GM18907 (cell line): ENCODE results near the gene GATD1.
A peak's percentile ranks its signal among the peaks of the same experiment; 100 is the strongest.

Experiments used
- ATAC-seq: cut with Tn5 transposase; IDR thresholded peaks from one replicate; pipeline ENCODE4 v1.9.1; 2021; ENCODE audit warnings: mild to moderate bottlenecking, moderate library complexity; ENCODE audit not compliant: unreplicated experiment

The GATD1 gene

GRCh38 chr11:782264-783174, 5.2 kb upstream of the GATD1 start:
- ATAC-seq: no peak

- no peak for ATAC-seq
Observed at GRCh38 chr11:779955-780532, 2.8 kb upstream of the GATD1 start.

- ATAC-seq: no peak
Observed at GRCh38 chr11:778976-779954, 2.0 kb upstream of the GATD1 start.

DNA sequence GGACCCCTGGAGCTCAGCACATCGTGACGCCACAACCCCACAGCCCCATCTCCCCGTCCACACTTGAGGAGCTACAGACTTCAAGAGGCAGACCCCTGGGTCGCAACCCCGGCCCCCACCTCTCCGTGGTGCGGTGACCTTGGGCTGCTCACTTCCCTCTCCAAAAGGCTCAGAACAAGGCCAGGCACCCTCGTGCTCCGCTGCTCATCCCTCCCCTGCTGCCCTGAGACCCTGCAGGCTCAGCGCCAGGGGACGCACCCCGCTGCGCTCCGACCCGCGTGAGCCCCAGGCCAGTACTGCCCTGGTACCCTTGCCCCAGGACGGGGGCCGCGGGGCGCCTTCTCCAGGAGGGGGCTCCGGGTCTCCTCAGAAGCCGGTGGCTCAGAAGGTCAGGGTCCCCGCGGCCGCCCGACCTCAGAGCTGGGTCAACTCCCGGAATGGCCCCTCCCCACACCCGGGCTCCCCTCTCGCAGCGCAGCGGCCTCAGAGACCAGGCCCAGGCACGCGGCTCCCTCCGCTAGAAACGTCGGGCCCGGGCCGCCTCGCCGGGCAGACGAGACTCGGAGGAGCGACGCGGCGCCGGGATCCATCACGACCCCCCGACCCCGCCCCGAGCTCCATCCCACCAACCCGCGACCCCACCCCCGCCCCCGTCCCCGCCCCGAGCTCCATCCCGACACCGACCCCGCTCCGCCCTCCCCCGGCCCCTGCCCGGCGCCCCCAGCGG, 563 bp downstream of the GATD1 start:
- ATAC-seq: peak; percentile 29

DNA sequence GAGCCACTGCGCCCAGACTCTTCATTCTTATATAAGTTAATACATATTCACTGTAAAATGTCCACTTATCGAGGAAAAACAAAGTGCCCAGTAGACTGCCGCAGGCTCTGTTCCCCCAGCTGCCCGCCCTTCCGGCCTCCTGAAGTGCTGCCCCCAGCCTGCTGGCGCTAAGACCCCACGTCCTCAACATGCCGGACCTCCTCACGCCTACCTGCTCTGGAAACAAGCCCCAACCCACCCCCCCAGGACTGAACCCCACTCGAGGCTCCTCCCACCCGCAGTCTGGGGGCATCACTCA, 1.1 kb downstream of the GATD1 start:
- ATAC-seq: no peak

- ATAC-seq: no peak
Observed at GRCh38 chr11:774873-775592, 2.3 kb downstream of the GATD1 start.

GRCh38 chr11:773830-774229, 3.5 kb downstream of the GATD1 start:
- no peak for ATAC-seq

- no peak for ATAC-seq
Observed at GRCh38 chr11:773425-773824, 3.9 kb downstream of the GATD1 start.

GRCh38 chr11:772429-773390, 4.6 kb downstream of the GATD1 start:
- ATAC-seq: no peak

DNA sequence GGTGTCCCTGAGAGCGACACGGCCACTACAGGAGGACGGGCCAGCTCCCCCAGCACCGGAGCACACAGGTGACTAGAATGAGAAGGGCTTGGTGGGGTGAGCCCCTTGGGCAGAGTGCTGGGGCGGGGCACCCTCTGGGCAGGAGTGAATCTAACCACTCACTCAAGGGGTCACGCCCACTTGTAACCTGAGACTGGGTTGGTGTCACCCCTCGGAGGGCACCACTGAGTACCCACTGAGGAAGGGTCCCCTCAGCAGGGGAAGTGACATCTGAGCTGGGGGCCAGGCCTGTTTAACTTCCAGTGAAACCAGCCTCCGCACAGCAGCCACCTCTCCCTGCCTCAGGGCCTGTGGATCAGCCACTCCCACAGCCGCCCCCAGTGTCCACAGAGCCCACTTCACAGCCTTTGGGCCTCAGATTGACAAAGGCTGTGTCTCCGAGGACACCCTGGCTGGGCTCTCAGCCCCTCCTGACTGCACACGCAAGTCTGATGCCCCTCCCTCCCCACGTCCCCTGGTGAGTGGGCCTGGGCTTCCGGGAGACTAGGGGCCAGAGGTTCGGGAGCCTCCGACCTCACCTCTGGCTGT, 5.6 kb downstream of the GATD1 start:
- no peak for ATAC-seq

GRCh38 chr11:770642-771616, 6.4 kb downstream of the GATD1 start:
- ATAC-seq: no peak

- no peak for ATAC-seq
Observed at GRCh38 chr11:769887-770641, 7.2 kb downstream of the GATD1 start.

DNA sequence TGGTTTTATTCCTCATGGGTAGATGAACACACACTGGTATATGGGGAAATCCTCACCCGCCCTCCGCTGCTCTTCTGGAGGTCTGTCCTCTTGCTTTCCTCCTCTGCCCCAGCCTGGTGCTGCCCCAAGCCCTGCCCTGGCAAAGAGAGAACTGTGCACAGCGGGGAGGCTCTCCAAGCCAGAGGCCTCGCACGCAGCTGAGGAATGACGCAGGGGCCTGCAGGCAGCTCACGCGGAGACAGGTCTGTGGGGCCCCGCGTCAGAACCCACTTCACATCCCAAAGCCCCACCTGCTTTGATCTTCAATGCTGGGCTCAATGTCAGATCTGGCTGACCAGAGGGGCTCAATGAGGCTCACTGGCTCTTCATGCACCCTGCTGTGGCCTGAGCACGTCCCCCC, 10.0 kb downstream of the GATD1 start:
- no peak for ATAC-seq

DNA sequence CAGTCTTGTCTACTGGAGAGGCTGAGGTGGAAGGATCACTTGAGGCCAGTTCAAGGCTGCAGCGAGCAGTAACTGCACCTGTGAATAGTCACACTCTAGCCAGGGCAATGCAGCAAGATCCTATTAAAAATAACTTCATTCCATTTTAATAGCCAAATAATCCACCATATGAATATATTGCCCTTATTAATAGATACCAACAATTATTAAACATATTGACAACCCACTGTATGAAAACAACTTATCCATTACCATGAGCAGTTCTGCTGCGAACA, 10.4 kb downstream of the GATD1 start:
- no peak for ATAC-seq

DNA sequence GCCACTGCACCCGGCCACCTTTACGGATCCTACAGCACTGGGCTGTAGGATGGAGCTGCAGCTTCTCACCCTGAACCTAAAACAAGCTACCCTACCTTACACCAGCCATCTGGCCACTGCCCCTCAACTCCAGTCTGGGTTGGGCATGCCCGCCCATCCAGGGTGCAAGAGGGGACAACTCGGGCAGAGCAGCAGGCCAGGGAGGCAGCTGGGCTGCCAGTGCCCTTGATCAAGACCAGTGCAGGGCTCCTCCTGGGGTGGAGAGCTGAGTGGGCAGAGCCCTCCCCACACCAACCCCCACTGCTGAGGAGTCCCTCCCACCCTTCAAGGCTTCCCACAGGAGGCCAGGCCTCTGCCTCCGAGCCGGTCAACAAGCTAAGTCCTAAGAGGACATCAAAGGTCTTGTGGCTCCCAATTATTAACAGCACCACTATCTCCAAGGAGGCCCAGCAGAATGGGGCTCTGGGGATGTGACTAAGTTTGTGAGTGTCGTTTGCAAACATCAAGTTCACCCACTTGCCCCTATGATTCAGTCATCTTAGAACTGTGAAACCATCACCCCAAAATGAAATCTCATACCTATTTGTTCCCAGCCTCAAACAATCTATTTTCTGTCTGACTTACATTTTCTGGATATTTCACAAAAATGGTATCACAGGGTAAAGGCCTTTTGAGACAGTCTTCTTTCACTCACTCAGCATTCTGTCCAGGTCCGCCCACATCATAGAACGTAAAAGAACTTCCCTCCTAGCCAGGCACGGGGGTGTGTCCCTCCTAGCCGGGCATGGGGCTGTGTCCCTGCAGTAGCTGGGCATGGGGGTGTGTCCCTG, 11.0 kb downstream of the GATD1 start:
- ATAC-seq: no peak

DNA sequence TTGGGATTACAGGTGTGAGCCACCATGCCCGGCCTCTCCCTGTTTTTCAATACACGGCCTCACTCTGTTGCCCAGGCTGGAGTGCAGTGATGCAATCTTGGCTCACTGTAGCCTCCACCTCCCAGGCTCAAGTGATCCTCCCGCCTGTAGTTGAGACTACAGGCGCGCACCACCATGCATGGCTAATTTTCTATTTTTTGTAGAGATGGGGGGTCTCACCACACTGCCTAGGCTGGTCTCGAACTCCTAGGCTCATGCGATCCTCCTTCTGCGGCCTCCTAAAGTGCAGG, 11.5 kb downstream of the GATD1 start:
- no peak for ATAC-seq
